ENCODE results near the gene STOX1.

DNA sequence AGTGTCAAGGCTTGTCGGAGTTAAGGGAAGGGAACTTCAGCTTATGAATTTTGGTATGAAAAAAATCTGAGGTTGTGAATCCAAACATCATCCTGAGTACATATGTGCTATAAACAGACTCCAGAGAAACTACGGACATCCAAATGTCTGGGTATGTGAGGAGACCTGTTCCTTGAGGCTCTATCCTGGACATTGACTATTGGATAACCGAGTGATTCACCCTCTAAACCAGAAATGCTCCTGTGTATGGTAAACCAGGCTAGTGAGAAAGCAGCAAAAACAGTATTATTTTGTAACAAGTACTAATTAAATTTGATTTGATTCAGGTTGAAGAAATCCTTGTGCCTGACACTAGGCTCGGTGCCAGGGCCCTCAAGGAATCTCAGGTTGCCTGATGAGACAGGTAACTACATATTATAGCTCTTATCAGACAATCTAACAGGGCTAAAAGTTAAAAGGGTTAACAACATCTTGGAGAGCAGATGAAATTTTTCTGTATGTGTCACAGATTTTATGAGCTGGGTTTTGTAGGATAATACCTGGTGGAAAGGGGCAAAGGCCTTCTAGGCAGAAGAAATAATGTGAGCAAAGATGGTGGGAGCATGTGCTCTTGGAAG lies 10.4 kb upstream of the STOX1 start:
- TF ChIP-seq, protein P1, sequence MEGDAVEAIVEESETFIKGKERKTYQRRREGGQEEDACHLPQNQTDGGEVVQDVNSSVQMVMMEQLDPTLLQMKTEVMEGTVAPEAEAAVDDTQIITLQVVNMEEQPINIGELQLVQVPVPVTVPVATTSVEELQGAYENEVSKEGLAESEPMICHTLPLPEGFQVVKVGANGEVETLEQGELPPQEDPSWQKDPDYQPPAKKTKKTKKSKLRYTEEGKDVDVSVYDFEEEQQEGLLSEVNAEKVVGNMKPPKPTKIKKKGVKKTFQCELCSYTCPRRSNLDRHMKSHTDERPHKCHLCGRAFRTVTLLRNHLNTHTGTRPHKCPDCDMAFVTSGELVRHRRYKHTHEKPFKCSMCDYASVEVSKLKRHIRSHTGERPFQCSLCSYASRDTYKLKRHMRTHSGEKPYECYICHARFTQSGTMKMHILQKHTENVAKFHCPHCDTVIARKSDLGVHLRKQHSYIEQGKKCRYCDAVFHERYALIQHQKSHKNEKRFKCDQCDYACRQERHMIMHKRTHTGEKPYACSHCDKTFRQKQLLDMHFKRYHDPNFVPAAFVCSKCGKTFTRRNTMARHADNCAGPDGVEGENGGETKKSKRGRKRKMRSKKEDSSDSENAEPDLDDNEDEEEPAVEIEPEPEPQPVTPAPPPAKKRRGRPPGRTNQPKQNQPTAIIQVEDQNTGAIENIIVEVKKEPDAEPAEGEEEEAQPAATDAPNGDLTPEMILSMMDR (IDR thresholded peaks at IDR 0.05), result no peak
- no peak for TF ChIP-seq EZH2 (IDR thresholded peaks at IDR 0.05)
- TF ChIP-seq EZH2phosphoT487 (IDR thresholded peaks at IDR 0.05), result no peak
